Fibroblast of mammary gland (primary cell): ENCODE measurements around the gene PLAGL1.
A peak's percentile ranks its signal among the peaks of the same experiment; 100 is the strongest.
"Not testable (repeated sequence)": the region's sequence is repeated elsewhere in the genome, so short reads cannot be mapped to it uniquely, and the experiment has no call there.

Source experiments
- DNase-seq: peaks from one replicate; pipeline ENCODE4 v3.0.0-alpha.2; 2010; ENCODE audit warnings: low read depth
- H3K4me3 ChIP-seq: 2 replicates; pipeline ENCODE4 v1.5.1; 2011; ENCODE audit warnings: low read depth, mild to moderate bottlenecking, low read length, moderate library complexity; ENCODE audit not compliant: control insufficient read depth
- TF ChIP-seq, protein P1 (sequence below): conservative IDR thresholded peaks from 2 replicates; pipeline ENCODE4 v1.5.1; 2011; ENCODE audit warnings: low read depth, low read length, inconsistent platforms; ENCODE audit not compliant: control insufficient read depth, insufficient read depth

PLAGL1 gene, protein sequence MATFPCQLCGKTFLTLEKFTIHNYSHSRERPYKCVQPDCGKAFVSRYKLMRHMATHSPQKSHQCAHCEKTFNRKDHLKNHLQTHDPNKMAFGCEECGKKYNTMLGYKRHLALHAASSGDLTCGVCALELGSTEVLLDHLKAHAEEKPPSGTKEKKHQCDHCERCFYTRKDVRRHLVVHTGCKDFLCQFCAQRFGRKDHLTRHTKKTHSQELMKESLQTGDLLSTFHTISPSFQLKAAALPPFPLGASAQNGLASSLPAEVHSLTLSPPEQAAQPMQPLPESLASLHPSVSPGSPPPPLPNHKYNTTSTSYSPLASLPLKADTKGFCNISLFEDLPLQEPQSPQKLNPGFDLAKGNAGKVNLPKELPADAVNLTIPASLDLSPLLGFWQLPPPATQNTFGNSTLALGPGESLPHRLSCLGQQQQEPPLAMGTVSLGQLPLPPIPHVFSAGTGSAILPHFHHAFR

DNA sequence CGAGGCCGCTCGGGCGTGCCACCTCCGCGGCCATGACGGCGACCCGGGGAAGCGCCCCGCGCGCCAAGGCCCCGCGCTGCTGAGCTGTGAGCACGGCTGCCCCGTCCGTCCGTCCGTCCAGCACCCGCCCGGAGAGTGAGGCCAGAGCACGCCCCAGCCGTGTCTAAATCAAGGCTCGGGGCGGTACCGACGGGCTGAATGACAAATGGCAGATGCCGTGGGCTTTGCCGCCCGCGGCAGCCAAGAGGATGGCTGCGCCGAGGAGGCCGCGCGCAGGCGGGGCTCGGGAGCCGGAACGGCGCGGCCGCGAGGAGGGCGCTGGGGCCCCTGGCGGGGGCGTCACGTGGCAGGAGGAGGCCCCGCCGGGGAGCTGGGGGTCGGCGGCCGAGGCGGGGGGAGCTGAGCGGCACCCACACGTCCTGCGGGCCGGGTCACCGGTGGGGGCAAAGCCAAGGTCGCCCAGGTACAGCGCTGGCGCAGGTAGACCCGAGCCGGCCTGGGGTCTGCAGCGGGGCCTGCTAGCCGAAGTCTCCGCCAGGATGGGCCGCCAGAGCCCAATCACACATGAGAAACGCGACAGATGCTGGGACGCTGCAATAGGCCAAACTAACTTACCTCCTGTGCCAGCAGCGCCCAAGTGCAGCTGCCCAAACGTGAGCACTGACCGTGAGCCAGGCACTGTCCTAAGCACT, at the start of gene PLAGL1:
TSS of gene PLAGL1 (minus strand) at position 140 of the 692 bp plus-strand sequence. CDS start 60,123 bp downstream, outside the sequence.
- peak within 1 kb of the TSS; percentile 68 for H3K4me3 ChIP-seq

DNA sequence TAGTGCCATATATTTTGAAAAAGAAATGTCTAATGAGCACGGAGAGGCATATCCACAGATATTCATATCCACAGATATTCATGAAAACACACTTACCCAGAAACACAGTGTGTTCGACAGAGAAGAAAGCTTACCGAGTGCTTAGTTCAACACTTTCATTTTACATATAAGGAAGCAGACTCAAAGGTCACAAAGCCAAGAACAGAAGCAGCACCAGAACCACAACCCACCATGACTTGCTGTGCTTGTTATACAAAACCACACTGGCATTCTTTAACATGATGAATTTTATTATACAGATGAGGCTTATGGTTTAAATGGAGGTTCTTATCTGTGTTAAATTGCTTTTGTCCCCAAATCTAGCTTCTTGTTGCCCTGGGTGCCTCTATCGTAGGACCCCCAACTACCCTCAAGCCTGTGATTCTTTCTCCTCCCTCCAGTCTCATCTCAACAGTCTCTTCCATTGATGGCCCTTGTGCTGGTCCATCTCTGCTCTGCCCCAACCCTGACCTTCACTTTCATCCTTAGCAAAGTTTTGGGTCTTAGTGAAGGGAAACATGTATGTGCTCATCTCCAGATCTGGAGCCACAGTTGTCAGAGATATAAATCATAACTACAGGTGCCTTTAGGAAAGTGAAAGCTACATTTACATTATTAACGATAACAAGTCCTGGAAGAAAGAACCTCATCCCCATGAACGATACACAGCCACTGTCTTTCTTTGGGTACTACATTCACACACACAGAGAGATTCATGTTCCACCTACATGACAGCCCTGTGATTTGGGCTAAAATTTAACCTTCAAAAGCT, 47.3 kb upstream of the PLAGL1 start:
- no peak for DNase-seq
- no peak overlapping the region for H3K4me3 ChIP-seq
- TF ChIP-seq, protein P1, sequence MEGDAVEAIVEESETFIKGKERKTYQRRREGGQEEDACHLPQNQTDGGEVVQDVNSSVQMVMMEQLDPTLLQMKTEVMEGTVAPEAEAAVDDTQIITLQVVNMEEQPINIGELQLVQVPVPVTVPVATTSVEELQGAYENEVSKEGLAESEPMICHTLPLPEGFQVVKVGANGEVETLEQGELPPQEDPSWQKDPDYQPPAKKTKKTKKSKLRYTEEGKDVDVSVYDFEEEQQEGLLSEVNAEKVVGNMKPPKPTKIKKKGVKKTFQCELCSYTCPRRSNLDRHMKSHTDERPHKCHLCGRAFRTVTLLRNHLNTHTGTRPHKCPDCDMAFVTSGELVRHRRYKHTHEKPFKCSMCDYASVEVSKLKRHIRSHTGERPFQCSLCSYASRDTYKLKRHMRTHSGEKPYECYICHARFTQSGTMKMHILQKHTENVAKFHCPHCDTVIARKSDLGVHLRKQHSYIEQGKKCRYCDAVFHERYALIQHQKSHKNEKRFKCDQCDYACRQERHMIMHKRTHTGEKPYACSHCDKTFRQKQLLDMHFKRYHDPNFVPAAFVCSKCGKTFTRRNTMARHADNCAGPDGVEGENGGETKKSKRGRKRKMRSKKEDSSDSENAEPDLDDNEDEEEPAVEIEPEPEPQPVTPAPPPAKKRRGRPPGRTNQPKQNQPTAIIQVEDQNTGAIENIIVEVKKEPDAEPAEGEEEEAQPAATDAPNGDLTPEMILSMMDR: no peak

More for the DNA sequence above, at the start of gene PLAGL1:
- peak; percentile 63 for DNase-seq
- TF ChIP-seq, protein P1: no peak

DNA sequence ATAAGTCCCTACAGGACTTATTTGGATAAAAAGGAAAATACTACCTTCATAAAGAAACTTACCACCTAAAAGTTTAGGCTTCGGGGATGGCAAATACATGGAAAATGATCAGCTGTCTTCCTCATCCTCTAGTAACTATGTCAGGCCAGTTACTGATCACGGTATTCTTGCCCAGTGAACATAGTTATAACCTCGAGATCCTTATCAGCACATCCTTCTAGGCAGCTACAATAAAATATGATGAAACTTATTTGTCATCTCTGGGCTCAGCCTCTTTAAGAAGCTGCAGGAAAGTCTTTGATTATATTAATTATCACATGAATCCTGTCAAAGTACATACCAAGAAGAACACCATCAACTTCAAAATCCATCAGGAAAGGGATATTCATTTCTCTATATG, 45.5 kb upstream of the PLAGL1 start:
- DNase-seq: no peak
- TF ChIP-seq, protein P1: no peak
- H3K4me3 ChIP-seq: no peak overlapping the region

DNA sequence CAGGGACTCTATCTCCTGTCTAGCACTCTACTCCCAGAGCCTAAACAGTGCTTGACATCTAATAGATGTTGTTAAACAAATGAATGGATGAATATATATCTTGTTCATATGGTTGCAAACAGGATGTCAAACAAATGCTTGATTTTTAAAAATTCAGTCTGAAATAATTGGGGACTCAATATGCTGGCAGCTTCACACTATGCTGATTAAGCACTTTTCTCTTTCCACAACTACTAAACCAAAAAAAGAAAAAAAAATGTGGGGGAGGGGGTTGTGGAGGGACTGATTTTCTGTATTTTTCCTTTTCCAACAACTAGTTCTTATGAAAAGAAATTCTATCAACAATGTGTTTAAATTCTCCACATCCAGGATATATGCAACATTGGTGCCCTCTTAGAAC, 44.4 kb upstream of the PLAGL1 start:
- TF ChIP-seq, protein P1: no peak
- DNase-seq: no peak
- no peak overlapping the region for H3K4me3 ChIP-seq

DNA sequence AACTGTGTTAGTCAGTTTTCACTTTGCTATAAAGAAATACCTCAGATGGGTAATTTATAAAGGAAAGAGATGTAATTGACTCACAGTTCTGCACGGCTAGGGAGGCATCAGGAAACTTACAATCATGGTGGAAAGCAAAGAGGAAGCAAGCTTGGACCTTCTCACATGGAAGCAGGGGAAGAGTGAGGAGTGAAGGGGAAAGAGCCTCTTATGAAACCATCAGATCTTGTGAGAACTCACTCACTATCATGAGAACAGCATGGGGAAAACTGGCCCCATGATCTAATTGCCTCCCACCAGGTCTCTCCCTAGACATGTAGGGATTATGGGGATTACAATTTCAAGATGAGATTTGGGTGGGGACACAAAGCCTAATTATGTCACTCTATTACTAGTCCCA, 41.3 kb upstream of the PLAGL1 start:
- no peak for DNase-seq
- H3K4me3 ChIP-seq: no peak overlapping the region
- TF ChIP-seq, protein P1: no peak

DNA sequence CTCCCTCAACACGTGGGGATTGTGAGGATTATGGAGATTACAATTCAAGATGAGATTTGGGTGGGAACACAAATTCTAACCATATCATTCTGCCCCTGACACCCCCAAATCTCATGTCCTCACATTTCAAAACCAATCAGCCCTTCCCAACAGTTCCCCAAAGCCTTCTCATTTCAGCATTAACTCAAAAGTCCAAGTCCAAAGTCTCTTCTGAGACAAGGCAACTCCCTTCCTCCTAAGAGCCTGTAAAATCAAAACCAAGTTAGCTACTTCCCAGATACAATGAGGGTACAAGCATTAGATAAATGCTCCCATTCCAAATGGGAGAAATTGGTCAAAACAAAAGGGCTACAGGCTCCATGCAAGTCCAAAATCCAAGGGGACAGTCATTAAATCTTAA, 39.6 kb upstream of the PLAGL1 start:
- TF ChIP-seq, protein P1: no peak
- DNase-seq: no peak
- H3K4me3 ChIP-seq: no peak overlapping the region

DNA sequence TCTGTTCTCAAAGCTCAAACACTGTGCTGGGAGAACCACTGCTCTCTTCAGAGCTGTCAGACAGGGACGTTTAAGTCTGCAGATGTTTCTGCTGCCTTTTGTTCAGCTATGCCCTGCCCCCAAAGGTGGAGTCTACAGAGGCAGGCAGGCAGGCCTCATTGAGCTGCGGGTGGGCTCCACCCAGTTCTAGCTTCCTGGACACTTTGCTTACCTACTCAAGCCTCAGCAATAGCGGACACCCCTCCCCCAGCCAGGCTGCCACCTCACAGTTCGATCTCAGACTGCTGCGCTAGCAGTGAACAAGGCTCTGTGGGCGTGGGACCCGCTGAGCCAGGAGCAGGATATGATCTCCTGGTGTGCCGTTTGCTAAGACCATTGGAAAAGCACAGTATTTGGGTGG, 38.6 kb upstream of the PLAGL1 start:
- not testable (repeated sequence) for DNase-seq, H3K4me3 ChIP-seq

DNA sequence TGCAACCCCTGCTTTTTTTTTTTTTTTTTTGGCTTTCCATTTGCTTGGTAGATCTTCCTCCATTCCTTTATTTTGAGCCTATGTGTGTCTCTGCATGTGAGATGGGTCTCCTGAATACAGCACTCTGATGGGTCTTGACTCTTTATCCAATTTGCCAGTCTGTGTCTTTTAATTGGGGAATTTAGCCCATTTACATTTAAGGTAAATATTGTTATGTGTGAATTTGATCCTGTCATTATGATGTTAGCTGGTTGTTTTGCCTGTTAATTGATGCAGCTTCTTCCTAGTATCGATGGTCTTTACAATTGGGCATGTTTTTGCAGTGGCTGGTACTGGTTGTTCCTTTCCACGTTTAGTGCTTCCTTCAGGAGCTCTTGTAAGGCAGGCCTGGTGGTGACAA, 36.9 kb upstream of the PLAGL1 start:
- not testable (repeated sequence) for DNase-seq, H3K4me3 ChIP-seq
